Right atrium auricular region (tissue), 2 donors: ENCODE measurements around the gene GPR173. TPM values are rescaled to one million over a fixed set of nuclear protein-coding genes. Genes with fewer than 3 reads are reported as not detected.

Experiments used
- DNase-seq: peaks from one replicate; pipeline ENCODE4 v3.0.0-alpha.2; 2019; ENCODE audit warnings: low spot score
- H3K27ac ChIP-seq, 2 donors: fragments of 200-600 bp; sonication (generic); 1 replicate in 1 of 2; 2 replicates in 1 of 2; pipeline ENCODE4 v1.5.1; 2016 to 2019
- H3K27me3 ChIP-seq, 2 donors: fragments of 200-600 bp; sonication (generic); one replicate each; pipeline versions ENCODE4 v1.5.1 to v1.6.0; 2017 to 2019
- H3K36me3 ChIP-seq: fragments of 200-600 bp; sonication (generic); one replicate; pipeline ENCODE4 v1.5.1; 2016
- H3K4me1 ChIP-seq, 2 donors: fragments of 200-600 bp; sonication (generic); one replicate each; pipeline versions ENCODE4 v1.5.1 to v1.6.0; 2017 to 2019
- H3K4me3 ChIP-seq, 2 donors: fragments of 200-600 bp; sonication (generic); 1 replicate in 1 of 2; 2 replicates in 1 of 2; pipeline ENCODE4 v1.5.1; 2017 to 2019; ENCODE audit warnings: mild to moderate bottlenecking in 1 of 2, moderate library complexity in 1 of 2
- H3K9me3 ChIP-seq, 2 donors: fragments of 200-600 bp; sonication (generic); one replicate each; pipeline ENCODE4 v1.5.1; 2019
- CTCF ChIP-seq, 2 donors: fragments of 200-600 bp; sonication (generic); IDR thresholded peaks; one replicate each; pipeline ENCODE4 v1.5.1; 2019; ENCODE audit warnings: antibody characterized with exemption in 2 of 2
- total RNA-seq, 2 donors: library from RNA; depleted of rRNA; stranded (reverse); fragments of >200 nt; gene quantifications; one replicate each; pipeline ENCODE4 v1.1.0, GENCODE V29; 2016

Gene GPR173
- total RNA-seq, 2 donors from 2014 or later, result 0.93 to 2.4 TPM

- H3K27ac ChIP-seq, result no peak overlapping the region
- no peak for TF ChIP-seq CTCF (IDR thresholded peaks at IDR 0.05)
- no peak overlapping the region for H3K4me3 ChIP-seq
- H3K4me1 ChIP-seq, result peaks cover 0 to 8% of the 10 kb centered on the region in 2 donors
- H3K27me3 ChIP-seq, result peaks cover 0 to 6% of the 10 kb centered on the region in 2 donors
- H3K9me3 ChIP-seq, result peaks cover 0 to 6% of the 10 kb centered on the region in 2 donors
- H3K36me3 ChIP-seq, result no peaks in the 10 kb centered on the region
- DNase-seq, result no peak
These were observed 43.8 kb upstream of the GPR173 start for GRCh38 chrX:53004811-53005210.

DNA sequence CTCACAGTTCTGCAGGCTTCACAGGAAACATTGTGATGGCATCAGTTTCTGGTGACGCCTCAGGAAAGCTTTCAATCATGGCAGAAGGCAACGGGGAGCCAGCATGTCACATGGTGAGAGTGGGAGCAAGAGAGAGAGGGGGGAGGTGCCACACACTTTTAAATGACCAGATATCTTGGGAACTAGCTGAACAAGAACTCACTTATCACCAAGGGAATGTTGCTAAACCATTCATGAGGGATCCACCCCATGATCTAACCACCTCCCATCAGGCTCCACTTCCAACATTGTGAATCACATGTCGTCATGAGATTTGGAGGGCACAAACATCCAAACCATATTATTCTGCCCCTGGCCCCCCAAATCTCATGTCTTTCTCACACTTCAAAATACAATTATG, 43.3 kb upstream of the GPR173 start:
- no peak for TF ChIP-seq CTCF (IDR thresholded peaks at IDR 0.05)
- Histone ChIP-seq H3K4me3 (no peak overlapping the region), H3K27ac (no peak overlapping the region), H3K36me3 (no peaks in the 10 kb centered on the region), H3K4me1 (peaks cover 0 to 8% of the 10 kb centered on the region in 2 donors), H3K9me3 (peaks cover 0 to 6% of the 10 kb centered on the region in 2 donors), H3K27me3 (peaks cover 0 to 6% of the 10 kb centered on the region in 2 donors)
- DNase-seq, result no peak

- Histone ChIP-seq H3K9me3 (peaks cover 7 to 14% of the 10 kb centered on the region in 2 donors), H3K4me1 (peaks cover 0 to 3% of the 10 kb centered on the region in 2 donors), H3K36me3 (no peaks in the 10 kb centered on the region), H3K27ac (no peak overlapping the region), H3K4me3 (no peak overlapping the region), H3K27me3 (peaks cover 0 to 3% of the 10 kb centered on the region in 2 donors)
- no peak for TF ChIP-seq CTCF (IDR thresholded peaks at IDR 0.05)
- no peak for DNase-seq
These were observed 39.6 kb upstream of the GPR173 start for GRCh38 chrX:53009032-53009431.

- Histone ChIP-seq H3K36me3 (no peaks in the 10 kb centered on the region), H3K27ac (no peak overlapping the region), H3K4me3 (no peak overlapping the region), H3K4me1 (no peaks in the 10 kb centered on the region), H3K27me3 (peaks cover 0 to 3% of the 10 kb centered on the region in 2 donors), H3K9me3 (peaks cover 7 to 14% of the 10 kb centered on the region in 2 donors)
- no peak for TF ChIP-seq CTCF (IDR thresholded peaks at IDR 0.05)
- DNase-seq, result no peak
These were observed 35.3 kb upstream of the GPR173 start for GRCh38 chrX:53013291-53013690.

DNA sequence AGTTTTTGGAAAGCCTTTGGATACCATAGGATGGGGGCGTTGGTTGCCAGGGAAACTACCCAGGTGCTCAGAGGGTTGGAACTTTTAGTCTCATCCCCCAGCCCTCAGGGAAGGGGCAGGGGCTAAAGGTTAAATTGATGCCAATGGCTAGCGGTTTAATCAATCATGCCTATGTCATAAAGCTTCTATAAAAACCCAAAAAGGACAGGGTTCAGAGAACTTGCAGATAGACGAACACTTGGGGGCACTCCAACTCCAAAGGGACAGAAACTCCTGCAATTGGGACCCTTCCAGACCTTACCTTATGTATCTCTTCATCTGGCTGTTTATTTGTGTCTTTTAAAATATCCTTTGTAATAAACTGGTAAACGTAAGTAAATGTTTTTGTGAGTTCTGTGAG, 30.0 kb upstream of the GPR173 start:
- H3K4me1 ChIP-seq, result no peaks in the 10 kb centered on the region
- no peaks in the 10 kb centered on the region for H3K27me3 ChIP-seq
- no peak overlapping the region for H3K27ac ChIP-seq

More for the DNA sequence above, 30.0 kb upstream of the GPR173 start:
- TF ChIP-seq CTCF (IDR thresholded peaks at IDR 0.05), result no peak
- Histone ChIP-seq H3K9me3 (no peaks in the 10 kb centered on the region), H3K4me3 (no peak overlapping the region), H3K36me3 (no peaks in the 10 kb centered on the region)
- no peak for DNase-seq
